HL-60/S4 treated with phorbol 12-myristate 13-acetate at 8.2 ng/mL for 4 days and 3 days (cell line): ENCODE results near the gene RTBDN.
"Not testable (repeated sequence)": the region's sequence is repeated elsewhere in the genome, so short reads cannot be mapped to it uniquely, and the experiment has no call there.

Experiments
- in situ Hi-C: fragments of 300-500 bp; cut with MboI; formaldehyde crosslinking; loops from 2 replicates; pipeline ENCODE4 v1.15.0; 2022; ENCODE audit warnings: low sequenced_read_pairs

RTBDN gene

DNA sequence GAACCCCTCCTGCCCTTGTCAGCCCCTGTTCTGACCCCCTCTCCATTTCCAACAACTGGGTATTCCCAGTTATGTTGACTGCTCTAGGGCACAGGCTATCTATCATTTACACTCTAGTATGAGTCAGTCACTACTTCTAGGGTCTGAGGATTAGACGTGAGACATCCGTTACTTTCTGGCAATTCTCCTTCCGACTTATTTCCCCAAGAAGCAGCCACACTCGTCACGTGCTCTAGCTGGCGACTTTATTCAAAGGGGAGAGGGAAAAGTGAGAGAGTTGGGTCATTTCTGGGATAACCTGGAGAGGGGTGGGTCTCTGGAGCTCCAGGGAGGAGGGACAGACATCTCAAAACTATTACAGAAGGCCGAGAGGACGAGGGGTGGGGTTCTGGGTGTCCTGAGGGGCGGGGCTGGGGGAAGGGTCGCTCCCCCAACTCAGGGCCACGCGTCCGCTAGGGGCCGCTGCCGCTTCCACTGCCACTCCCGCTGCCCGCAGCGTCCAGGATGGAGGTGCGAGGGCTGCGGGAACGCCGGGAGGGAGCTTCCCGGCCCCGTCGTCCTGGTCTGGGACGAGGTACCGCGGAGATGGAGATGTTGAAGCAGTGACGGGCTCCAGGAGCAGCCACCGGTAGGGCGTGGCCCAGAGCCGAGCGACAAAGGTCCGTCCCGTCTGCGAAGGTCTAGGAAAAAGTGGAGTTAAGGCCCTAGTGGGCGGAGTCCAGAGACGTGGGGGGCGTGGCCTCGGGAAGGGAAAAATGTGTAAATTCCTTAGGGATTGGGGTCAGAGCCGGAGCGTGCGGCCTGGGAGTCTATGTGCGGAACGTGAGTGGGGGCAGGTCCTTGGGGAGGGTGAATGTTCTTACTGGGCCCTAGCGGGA lies 8.9 kb downstream of the RTBDN start:
- in situ Hi-C loops: no loop called here

DNA sequence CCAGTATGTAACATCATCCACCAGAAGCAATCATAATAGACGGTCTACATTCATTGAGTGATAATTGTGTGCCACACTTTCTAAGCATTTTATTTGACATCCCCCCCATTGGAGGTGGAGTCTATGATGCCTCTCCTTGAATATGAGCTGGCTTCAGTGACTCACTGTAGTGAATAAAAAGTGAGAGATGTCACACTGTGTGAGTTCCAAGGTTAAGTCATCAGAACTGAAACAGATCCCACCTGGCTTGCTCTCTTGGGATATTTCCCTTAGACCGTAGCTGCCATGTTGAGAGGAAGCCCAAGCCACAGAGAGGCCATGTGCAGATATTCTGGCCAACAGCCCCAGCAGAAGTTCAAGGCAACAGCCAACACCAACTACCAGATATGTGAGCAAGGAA lies 12.6 kb downstream of the RTBDN start:
- in situ Hi-C loops: no loop called here

DNA sequence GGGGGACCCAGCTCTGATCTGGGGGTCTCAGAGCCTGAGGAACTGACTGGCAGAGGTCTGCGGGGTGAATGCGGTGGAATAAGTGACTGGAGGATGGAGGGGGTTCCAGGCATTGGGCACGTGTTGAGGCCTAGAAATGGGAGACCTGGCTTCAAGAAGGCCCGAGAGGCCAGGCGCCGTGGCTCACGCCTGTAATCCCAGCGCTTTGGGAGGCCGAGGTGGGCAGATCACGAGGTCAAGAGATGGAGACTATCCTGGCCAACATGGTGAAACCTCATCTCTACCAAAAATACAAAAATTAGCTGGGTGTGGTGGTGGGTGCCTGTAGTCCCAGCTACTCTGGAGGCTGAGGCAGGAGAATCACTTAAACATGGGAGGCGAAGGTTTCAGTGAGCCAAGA lies 16.6 kb downstream of the RTBDN start:
- in situ Hi-C loops: not testable (repeated sequence)

DNA sequence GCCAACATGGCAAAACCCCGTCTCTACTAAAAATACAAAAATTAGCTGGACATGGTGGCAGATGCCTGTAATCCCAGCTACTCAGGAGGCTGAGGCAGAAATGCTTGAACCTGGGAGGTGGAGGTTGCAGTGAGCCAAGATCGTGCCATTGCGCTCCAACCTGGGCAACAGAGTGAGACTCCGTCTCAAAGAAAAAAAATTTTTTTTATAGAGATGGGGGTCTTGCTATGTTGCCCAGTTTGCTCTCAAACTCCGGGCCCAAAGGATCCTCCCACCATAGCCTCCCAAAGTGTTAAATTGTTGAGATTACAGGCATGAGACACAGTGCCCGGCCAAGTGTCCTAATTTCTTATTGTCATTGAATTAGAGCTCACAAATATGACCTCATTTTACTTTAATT lies 17.2 kb downstream of the RTBDN start:
- in situ Hi-C loops: not testable (repeated sequence)

DNA sequence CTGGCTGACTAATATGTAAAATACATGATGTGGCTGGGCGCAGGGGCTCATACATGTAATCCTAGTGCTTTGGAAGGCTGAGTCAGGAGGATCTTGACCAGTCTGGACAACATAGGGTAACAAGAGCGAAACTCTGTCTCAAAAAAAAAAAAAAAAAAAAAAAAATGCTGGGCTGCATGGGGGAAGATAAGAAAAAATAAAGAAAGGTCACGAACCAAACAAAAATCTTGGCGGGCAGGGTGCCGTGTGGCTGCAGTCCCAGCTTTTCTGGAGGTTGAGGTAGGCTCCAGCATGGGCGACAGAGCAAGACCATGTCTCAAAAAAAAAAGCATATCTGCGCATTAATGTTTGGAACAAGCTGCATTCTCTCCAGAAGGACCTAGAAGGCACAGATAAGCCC lies 19.3 kb downstream of the RTBDN start:
- in situ Hi-C loops: no loop called here

DNA sequence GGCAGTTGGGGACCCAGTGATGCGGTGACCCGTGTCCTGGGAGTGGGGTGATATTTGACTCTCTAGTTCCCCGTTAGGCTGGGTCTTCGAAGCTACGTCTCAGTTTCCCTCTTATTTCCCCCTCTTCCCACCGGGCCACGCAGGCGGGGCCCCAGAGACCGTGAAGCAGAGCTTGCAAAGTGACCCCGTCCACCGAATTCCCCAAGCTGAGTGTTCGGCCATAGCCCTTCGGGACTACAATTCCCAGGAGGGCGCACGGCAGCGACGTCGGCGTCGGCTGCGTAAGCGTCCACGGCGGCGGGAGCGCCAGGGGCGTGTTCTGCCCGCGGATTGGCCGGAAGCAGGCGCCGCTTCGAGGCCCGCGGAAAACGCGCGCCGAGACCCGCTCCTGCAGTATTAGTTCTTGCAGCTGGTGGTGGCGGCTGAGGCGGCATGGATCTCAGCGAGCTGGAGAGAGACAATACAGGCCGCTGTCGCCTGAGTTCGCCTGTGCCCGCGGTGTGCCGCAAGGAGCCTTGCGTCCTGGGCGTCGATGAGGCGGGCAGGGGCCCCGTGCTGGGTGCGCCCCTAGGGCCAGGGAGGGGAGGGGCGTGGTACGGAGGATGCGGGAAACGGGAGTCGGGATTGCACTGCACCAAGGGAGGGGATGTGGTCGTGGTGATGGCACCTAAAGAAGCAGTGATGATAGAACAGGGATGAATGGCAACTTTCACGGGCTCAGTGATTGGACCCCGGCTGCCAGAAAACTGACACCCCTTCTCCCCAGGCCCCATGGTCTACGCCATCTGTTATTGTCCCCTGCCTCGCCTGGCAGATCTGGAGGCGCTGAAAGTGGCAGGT lies 27.9 kb downstream of the RTBDN start, which contains the start of gene RNASEH2A:
TSS of gene RNASEH2A (plus strand) at position 343 of the 840 bp plus-strand sequence. CDS start at position 433, 90 bp downstream.
- in situ Hi-C loops: no loop called here

DNA sequence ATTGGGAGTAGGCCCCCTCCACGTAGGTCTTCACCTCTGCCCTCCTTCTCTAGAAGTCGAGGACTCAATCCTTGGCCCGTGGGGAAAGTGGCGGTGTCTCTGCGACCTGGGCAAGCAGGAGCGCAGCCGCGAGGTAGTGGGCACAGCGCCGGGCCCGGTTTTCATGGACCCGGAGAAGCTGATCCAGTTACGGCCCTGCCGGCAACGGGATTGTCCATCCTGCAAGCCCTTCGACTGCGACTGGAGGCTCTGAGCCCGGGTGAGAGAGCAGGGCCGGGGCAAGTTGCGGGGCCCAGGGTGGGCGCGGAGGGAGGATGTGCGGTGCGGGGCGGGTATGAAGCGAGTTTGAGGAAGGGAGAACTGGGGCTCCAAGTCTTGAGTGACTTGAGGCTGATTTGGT lies 30.3 kb downstream of the RTBDN start:
- in situ Hi-C loops: no loop called here

DNA sequence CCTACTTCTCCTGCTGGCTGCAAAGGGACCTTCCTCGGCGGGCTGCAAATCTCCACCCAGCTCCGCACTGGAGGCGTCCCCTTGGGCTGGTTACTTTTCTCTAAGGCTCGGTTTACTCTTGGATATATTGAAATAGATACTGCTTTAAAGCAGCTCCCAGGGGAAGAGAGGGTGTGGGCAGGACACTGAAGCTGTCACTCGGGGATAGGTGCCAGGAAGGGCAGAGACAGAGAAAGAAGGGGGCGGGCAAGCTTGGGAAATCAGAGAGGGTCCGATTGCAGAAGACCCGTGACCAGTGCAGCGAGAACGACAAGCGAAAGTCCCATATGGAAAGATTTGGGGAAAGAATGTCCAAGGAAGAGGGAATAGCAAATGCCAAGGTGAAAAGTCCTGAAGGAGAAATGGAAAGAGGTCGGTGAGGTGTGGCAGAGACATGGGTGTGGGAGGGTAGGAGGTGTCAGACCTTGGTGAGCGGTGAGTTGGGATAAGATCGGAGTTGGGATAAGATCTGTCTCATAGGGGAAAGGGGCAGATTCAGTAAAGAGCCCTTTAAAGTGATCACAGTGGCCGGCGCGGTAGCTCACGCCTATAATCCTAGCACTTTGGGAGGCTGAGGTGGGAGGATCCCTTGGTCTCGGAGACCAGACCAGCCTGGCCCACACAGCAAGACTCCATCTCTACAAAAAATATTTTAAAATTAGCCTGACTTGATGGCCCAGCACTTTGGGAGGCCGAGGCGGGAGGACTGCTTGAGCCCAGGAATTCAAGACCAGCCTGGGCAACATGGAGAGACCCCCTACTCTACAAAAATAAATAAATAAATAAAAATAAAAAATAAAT lies 31.9 kb downstream of the RTBDN start:
- in situ Hi-C loops: no loop called here

DNA sequence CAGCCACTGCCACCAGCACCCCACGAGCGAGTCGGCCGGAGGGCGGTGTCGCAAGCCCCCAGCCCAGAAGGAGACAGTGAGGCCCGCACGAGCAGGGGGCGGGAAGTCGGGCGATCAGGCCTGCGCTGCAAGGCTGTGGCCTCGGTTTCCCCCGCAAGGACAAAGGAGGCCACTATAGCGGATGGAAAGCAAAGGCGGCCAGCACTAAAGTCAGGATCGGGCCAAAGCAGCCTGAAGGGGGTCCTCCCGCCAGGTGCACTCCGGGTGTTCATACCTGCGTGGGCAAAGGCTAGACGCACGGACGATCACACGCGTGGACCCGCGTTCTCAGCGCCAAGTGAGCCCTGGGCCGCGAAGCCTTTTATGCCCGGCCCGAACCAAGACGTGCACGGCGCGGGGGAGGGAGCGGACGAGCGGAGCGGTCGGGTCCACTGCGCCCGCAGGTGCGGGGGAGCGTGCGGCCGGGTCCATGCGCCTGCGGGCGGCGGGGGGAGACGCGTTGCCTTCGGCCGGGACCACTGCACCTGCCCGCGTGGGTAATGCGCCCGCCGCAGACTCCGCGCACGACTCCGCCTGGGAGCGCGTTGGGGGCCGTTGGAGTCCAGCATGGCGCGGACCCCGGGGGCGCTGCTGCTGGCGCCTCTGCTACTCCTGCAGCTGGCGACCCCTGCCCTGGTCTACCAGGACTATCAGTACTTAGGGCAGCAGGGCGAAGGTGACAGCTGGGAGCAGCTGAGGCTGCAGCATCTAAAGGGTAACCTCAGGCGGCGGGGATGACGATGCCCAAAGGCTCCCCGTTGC lies 32.7 kb downstream of the RTBDN start, which contains the start of the genes PRDX2 and THSD8:
TSS of gene PRDX2 (minus strand) at position 335 of the 801 bp plus-strand sequence. CDS start 539 bp downstream, outside the sequence.
TSS of gene THSD8 (plus strand) at position 604 of the 801 bp plus-strand sequence. CDS start at position 607, 3 bp downstream.
- in situ Hi-C loops: no loop called here

DNA sequence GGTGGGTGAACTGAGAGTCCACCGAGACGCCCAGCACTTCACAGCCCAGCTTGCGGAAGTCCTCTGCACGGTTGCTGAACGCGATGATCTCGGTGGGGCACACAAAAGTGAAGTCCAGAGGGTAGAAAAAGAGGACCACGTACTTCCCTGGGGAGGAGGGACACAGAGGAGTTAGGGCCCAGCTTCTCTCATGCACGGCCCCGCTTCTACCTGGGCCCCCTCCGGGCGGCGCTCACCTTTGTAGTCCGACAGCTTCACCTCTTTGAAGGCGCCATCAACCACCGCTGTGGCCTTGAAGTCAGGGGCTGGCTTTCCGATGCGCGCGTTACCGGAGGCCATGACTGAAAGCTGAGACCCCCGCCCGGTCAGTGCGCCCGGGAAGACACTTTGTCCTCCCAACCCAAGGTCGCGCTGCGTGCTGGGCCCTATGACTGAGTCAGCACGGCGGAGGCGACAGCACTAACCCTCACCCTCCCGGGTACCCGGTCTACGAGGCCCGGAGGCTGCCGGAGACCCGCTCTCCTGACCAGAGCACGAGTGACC lies 33.4 kb downstream of the RTBDN start:
- in situ Hi-C loops: no loop called here

DNA sequence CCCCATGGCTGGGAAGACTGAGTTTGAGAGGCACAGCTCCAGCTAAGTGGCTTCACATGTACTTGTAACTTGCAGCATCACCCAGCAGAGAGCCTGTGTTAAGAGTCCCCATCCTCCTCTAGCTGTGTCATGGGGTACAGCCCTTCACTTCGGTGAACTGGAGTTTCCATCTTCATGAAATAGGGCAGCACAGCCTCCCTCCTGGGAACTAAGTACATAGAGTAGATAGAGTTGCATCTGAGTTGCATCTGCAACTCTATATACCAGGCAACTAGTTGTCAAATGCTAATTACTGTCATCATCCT lies 34.0 kb downstream of the RTBDN start:
- in situ Hi-C loops: no loop called here

DNA sequence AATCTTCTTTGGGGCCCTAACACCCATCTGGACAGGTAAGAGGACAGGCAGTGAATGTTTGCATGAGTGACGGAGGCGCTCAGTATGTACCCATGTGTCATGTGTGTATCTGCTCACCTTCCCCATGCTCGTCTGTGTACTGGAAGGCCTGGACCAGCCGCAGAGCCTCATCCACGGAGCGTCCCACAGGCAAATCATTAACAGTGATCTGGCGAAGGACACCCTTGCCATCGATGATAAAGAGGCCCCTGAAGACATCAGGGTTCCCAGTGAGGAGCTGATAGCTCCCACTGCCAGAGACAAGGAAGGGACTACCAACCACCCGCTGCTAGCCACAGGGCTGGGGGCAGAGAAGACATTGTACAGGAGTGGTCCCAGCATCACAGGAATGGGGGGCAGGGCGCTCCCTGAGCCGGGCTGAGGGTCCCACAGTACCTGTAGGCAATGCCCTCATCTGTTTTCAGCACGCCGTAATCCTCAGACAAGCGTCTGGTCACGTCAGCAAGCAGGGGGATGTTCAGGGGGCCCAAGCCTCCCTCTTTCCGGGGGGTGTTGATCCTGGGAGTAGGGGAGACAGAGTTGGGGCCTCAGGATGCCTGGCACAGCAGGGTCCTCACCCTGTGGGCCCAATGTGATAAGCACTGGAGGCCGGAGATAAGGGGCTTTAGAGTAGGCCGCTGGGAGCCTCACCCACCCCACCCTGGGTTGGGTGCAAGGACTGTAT lies 34.5 kb downstream of the RTBDN start:
- in situ Hi-C loops: loop anchor here (5.0 kb wide), 1 partner anchor 38 kb away; no protein-coding TSS in a partner anchor

DNA sequence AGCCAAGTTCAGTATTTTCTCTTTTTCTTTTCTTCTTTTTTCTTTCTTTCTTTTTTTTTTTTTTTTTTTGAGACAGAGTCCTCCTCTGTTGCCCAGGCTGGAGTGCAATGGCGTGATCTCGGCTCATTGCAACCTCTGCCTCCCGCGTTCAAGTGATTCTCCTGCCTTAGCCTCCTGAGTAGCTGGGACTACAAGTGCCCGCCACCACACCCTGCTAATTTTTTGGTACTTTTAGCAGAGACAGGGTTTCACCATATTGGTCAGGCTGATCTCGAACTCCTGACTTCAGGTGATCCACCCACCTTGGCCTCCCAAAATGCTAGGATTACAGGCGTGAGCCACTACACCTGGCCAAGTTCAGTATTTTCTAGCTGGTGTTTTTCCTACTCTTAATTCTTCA lies 36.8 kb downstream of the RTBDN start:
- in situ Hi-C loops: loop anchor here (5.0 kb wide), 1 partner anchor 35 kb away; no protein-coding TSS in a partner anchor

DNA sequence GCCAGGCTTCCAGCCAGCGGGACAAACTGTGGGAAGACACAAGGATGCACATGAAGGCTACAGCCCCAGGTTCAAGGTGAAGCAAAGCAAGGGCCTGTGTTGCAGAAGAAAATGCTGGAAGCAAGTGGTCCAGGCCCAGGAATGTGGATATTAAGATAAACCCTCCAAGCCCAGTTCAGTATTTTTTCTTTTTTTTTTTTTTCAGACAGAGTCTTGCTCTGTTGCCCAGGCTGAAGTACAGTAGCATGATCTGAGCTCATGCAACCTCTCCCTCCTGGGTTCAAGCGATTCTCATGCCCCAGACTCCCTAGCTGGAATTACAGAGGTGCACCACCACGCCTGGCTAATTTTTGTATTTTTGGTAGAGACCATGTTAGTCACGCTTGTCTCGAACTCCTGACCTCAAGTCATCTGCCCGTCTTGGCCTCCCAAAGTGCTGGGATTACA lies 37.2 kb downstream of the RTBDN start:
- in situ Hi-C loops: loop anchor here (5.0 kb wide), 1 partner anchor 35 kb away; no protein-coding TSS in a partner anchor

DNA sequence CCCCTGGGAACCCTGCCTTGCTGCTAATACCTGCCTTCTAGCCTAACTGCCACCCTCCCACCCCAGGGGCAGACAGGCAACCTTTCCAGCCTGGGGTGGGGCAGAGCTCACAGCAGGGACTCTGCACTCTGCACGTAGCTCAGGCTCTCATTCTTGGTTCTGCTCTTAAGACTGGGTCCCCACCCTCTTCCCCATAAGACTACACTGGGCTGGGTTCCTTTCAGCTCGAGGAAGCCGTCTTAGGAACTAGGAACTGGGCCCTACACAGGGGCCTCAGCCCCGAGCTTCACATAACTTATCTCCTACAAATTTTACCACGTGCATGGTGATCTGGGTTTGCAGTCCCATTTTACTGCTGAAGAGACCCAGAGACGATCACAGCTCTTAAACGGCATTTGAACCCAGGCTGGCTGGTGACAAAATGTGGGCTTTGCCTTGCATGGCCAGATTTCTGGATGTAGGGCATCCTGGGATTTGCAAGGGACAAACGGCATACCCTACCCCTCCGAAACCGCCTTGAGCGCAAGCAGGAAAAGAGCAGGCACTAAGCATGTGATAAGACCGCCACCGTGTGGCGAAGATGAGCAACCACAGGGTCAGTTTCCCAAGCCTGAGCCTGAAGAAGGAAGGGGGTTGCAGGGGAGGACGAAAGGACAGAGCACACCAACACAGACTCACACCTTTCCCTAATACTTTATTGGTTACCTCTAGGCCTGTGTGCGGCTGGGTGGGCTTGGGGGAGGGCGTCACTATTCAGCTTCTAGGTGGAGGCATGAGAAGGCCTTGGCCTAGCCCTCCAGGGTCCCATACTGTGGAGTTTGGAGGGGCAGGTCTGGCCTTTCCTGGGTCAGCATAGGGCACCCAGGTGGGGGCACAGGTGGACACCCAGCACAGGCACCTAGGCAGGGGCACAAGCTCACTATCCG lies 38.0 kb downstream of the RTBDN start:
- in situ Hi-C loops: loop anchor here (5.0 kb wide), 1 partner anchor 34 kb away; no protein-coding TSS in a partner anchor

DNA sequence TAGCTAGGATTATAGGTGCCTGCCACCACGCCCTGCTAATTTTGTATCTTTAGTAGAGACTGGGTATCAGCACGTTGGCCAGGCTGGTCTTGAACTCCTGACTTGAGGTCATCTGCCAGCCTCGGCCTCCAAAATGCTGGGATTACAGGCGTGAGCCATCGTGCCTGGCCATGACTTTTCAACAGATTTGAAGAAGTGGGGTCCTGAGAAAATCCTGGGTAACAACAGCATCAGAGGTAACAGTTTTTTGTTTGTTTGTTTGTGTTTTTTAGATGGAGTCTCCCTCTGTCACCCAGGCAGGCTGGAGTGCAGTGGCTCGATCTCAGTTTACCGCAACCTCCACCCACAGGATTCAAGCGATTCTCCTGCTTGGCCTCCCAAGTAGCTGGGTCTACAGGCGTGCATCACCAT lies 39.4 kb downstream of the RTBDN start:
- in situ Hi-C loops: loop anchor here (5.0 kb wide), 1 partner anchor 33 kb away; no protein-coding TSS in a partner anchor

DNA sequence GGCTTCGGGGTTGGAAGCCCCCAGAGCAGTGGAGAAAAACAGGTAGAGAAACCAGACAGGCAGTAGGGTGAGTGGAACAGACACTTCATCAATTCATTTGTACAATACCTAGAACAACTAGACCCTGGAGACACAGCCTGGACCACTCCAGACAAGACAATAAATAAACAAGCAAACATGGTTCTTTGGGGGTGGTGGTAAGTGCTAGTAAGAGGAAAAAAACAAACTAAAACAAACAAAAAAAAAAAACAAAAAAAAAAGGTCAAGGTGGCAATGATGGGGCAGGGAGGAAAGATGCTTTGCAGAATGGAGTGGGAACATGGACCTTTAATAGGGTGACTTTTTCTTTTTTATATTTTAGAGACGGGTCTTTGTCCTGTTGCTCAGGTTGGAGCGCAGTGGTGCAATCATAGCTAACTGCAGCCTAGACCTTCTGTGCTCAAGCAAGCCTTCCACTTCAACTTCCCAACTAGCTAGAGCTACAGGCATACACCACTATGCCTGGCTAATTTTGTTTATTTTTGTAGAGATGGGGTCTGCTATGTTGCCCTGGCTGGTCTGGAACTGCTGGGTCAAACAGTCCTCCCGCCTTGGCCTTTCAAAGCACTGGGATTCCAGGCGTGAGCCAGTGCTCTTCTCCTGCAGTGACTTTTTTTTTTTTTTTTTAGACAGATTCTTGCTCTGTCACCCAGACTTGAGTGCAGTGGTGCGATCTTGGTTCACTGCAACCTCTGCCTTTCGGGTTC lies 40.0 kb downstream of the RTBDN start:
- in situ Hi-C loops: no loop called here
